GM21367 (cell line): ENCODE measurements around the gene NEAT1.

Experiments
- ATAC-seq: cut with Tn5 transposase; IDR thresholded peaks from one replicate; pipeline ENCODE4 v1.9.1; 2021; ENCODE audit not compliant: unreplicated experiment

NEAT1 gene

DNA sequence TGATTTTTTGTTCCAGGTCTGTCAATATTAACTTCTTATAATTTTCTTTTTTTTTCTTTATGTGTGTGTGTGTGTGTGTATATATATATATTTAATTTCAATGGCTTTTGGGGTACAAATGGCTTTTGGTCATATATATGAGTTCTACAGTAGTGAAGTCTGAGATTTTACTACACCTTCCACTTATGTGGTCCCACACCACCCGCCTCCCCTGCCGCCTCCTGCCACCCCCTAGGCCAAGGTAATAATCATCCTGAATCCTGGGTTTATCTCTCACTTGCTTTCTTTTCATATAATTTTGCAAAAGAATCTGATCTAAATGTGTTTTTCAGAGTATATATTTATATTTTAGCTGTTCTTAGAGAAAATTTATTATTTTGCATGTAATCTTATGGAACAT lies 11.1 kb downstream of the NEAT1 start:
- ATAC-seq: no peak

DNA sequence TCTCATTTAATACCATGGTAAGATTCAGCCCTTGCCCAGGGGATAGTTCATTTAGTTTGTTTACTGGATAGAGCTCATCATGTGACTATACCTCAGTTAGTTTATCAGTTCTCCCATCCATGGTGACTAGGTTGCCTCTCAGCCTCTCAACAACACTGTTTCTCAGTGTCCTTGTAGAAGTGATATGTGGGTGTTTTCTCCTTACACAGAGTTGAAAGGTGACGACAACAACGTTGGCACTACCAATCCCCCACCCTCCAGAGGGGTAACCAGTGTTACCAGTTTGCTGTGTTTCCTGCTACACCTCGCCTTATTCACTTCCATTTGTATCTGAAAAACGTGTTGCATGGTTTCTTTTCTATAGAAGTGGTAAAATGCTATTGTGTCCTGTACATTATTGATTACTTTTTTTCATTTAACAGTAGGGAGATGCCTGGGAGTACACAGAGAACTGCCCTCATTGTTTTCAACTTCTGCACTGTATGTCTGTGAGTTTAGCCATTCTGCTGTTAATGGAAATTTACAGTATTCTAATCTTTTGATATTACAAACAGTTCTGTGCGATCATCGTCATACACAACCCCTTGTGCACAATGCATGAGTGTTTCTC lies 11.6 kb downstream of the NEAT1 start:
- no peak for ATAC-seq

DNA sequence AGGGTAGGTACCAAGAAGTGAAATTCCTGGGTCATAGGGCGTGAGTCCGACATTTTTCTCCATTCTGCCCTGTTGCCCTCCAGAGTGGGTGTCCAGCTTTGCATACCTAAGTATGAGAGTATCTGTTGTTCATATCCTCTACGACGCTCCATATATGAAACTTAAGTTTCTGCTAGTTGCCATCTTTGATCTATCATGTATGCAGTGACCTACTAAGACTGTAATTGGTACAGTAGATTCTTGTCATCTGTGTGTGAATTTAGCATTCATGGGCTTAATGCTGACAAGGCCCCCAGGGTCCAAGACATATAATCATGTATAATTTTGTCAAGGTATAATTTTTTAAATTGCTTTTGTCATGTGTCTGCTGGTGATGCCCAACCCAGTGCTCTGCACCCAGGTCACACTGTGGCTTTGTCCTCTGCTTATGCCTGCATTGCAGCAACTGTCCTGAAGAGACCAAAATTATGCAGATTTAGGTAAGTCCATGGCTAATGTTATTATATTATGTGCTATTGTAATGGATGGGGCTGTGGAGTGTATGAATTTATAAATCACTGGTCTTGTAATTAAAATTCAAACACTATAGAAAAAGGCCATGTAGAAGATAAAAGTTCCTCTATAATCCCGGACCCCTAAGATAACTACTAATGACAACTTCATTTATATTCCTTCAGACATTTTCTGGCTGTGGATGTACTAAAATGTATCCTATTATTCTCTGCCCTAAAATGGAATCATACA lies 12.2 kb downstream of the NEAT1 start:
- no peak for ATAC-seq

DNA sequence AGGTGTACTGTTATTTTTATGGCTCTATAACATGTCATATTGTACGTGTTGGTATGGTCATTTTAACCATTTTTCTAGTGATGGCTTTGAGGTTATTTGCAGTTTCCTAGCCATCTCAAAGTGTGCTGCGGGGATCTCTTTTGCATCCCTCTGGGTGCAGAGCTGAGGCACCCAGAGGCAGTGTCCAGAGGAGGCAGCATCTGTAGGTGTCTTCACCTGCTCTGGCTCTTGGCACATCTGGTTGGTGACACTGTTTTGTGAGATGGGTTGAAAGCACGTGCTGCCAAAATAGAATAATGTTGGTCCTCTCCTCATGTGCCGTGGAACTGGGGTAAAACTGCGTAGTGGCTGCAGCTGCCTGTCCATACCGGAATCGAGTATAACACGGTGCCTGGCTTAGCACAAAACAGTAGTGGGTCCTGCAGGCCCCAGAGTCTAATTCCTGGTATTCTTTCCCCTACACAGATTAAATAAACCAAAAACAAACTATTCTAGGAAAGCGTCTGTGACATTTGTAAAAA lies 12.9 kb downstream of the NEAT1 start:
- ATAC-seq: no peak

DNA sequence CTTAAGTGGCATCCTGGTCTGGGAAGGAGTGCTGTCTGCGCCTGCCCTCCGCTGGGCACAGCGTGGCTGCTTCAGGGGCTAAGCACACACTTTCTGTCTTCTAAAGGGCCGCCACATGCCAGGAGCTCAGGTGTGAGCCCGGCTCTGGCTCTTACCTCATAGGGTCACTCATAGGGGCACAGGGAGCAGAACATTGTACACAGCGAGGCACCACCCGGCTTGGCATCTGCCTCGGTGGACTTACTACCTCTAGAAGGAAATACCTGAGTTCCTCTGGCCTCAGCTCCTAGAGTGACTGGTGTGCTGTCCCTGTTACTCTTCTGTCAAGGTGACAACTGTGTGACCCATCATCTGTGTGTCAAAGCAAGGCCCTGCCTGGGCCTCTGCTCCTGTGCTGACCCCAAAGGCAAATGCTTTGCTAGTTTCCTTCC lies 13.4 kb downstream of the NEAT1 start:
- ATAC-seq: no peak

DNA sequence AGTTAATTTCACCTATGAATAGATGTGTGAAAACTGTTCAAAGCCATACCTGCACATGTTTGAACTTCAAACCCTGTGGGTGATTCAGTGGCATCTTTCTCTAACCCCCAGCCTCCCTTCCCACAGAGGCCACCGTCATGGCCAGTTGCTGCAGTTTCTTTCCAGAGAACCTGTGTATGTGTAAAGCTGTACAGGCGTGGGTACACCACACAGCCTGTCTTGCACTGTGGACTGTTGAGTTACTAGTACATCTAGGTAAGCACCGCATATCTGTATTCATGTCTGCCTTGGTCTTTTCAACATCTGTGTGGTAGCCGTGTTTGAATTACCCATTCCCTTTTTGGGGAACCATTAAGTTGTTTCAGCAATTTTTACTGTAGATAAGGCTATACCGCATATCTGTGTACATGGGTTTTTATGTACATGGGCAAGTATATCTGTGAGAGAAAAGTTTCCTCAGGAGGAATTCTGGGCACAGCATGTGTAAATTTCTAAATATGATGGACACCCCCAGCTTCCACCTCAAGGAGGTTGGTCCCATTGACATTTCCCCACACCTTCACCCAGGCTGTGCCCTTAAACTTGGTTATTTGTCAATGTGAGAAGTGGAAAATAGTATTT lies 13.9 kb downstream of the NEAT1 start:
- ATAC-seq: no peak

DNA sequence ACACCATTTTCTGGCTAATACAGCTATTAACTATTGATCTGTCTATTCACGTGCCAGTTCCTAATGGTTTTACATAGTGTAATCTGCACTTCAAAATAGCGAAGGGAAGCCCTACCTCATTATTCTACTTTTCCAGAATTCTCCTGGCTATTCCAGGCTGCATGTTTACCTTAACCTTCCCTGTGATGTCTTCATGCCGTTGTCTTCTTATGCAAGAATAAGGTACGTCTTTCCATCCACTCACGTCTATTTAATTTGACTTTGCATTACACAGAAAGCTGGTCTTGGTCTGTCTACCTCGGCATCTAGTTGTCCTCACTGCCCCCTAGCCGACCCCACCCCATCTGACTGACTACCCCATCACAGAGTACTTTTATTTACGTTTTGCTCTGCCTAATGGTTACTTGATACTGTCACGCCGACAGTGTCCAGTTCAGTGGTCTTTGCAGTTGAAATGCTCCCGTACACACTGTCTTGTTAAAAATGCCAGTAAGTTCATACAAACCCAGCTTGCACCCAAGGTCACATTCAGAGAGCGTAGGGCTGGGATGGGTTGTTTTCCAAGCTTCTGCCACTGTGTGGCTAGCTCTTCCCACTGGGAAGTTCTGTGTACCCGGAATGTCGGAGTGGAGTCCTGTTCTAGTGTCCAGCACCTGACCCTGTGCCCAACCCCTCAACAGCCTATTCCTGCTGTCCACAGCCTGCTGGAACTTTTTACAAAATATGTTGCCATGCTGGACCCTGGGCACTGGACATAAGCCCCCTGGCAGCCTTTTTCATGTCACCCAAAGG lies 15.0 kb downstream of the NEAT1 start:
- no peak for ATAC-seq

DNA sequence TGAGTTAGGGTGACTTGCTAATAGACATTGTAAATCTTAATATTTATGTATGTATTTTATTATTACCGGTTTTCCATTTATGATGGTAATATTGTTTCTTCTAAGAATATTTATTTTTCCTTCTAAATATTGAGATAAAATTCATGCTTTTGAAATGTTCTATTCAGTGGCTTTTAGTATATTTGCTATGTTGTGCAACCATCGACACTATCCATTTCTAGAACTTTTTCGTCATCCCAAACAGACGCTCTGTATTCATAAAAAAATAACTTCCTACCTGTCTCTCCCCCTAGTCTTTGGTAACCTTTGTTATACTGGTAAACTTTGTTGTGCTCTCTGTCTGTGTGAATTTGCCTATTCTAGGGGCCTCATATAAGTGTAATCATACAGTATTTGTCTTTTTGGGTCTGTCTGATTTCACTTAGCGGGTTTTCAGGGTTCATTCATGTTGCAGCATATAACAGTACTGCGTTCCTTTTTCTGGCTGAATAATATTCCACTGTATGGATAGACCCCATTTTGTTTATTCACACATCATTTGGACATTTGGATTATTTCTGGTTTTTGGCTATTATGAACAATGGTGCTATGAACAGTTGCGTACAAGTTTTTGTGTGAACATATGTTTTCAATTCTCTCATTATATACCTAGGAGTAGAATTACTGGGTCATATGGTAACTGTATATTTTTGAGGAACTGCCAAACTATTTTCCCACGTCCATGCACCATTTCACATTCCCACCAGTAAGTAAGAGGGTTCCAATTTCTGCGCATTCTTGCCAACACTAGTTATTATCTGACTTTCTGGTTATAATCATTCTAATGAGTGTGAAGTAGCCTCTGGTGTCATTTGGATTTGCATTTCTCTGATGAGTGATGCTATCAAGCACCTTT lies 15.9 kb downstream of the NEAT1 start:
- no peak for ATAC-seq

DNA sequence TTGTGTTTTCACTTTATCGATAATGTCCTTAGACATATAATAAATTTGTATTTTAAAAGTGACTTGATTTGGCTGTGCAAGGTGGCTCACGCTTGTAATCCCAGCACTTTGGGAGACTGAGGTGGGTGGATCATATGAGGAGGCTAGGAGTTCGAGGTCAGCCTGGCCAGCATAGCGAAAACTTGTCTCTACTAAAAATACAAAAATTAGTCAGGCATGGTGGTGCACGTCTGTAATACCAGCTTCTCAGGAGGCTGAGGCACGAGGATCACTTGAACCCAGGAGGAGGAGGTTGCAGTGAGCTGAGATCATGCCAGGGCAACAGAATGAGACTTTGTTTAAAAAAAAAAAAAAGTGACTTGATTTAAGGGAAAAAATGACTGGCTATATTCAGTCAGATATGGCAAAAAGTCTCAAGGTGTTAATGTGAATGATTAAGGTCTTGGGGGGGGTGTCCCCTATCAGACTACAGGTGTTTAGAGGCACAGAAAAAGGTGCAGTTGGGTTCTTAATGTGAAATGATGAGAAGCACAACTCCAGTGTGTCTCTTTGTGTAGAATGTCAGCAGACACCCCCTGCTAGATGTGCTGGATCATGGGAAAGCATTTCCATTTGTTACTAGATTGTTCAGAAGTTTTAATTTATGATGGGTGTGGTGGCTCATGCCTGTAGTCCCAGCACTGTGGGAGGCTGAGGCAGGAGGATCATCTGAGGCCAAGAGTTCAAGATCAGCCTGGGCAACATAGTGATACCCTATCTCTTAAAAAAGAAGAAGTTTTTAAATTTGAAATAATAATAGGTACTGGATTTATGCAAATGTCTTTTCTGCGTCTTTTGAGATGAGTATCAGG lies 17.0 kb downstream of the NEAT1 start:
- ATAC-seq: no peak

DNA sequence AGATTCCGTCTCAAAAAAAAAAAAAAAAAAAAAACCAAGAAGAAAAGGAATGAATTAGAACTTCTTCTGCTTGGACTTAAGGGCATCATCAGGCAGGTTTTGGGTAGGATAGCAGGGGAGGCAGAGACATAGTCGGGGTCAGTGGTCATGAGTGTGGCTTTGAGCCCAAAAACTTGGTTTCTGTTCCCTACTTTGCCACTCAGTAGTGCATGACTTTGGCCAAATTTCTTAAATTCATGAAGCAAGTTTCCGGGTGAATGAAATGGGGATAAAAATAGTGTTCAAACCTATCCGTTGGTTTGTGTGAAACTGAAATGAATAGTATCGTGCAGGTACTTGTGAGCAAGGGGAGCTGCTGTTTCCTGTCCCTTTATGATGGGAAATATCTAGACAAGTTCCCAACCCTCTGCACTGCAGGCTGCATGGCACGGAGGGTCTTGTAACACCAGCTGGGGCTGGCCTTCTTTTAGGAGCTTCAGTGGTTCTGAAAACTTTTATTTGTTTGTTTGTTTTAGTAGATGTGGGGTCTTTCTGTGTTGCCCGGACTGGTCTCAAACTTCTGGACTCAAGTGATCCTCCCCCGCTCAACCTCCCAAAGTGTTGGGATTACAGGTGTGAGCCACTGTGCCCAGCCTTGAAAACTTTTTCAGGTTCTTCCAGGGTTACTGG lies 18.4 kb downstream of the NEAT1 start:
- peak; percentile 41 for ATAC-seq

DNA sequence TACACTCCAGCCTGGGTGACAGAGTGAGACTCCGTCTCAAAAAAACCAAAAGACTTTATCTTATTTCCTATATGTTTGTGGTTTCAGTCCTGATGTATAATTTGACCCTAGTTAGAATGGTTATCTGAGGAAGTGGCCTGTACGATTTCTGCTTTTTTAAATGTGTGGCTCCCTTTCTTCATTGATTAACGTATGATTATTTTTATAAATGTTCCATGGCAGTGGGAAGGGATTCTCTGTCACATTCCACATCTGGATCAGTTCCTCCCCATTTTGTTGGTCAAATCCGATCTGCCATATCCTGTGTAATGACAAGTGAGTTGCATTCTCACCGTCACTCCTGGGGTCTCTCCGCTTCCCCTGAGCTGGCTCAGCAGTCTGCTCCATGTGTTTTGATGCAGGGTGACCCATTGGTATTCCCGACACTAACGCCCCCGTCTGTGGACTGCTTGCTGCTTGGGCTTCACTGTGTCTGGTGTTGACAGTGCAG lies 20.3 kb downstream of the NEAT1 start:
- ATAC-seq: no peak

DNA sequence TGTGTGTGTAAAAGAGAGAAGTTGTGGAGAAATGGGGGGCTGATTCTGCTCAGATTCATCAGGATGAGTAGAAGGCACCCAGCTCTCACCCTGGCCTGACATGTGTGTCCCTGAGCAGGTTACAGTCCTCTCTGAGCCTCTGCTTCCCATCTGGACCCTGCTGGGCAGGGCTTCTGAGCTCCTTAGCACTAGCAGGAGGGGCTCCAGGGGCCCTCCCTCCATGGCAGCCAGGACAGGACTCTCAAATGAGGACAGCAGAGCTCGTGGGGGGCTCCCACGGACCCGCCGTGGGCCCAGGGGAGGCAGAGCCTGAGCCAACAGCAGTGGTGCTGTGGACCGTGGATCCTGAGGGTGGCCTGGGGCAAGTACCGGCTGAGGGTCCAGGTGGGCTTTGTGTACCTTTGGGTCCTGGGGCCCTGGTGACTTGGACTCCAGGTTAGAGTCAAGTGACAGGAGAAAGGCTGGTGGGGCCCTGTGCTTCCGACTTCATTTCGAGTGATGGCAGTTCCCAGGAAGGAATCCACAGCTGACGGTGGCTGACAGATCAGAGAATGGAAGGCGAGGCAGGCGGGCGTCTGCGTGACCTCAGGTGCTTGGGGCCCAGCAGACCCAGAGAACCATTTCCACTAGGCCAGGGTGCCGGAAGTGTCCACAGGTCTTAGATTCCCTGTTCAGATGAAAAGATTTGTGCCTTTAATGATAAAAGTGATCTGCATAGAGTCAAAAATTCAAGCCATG lies 21.9 kb downstream of the NEAT1 start:
- ATAC-seq: no peak

DNA sequence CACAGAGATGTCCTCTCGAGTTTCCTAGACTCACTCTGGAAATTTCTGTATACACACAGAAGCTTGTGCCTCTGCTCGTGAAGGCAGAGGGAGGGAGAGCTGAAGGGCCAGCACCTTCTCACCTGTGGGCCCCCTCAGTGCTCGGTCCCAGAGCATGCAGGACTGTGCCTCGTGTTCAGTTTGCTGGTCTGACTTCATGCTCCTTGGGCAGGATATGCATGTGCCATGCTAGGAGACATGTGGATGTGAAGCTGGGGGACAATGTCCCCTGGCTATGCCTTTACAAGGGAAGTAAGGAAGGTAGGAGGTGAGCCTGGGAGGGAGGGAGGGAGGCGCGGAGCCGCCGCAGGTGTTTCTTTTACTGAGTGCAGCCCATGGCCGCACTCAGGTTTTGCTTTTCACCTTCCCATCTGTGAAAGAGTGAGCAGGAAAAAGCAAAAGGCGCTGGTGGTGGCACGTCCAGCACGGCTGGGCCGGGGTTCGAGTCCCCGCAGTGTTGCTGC lies 22.6 kb downstream of the NEAT1 start:
- no peak for ATAC-seq

DNA sequence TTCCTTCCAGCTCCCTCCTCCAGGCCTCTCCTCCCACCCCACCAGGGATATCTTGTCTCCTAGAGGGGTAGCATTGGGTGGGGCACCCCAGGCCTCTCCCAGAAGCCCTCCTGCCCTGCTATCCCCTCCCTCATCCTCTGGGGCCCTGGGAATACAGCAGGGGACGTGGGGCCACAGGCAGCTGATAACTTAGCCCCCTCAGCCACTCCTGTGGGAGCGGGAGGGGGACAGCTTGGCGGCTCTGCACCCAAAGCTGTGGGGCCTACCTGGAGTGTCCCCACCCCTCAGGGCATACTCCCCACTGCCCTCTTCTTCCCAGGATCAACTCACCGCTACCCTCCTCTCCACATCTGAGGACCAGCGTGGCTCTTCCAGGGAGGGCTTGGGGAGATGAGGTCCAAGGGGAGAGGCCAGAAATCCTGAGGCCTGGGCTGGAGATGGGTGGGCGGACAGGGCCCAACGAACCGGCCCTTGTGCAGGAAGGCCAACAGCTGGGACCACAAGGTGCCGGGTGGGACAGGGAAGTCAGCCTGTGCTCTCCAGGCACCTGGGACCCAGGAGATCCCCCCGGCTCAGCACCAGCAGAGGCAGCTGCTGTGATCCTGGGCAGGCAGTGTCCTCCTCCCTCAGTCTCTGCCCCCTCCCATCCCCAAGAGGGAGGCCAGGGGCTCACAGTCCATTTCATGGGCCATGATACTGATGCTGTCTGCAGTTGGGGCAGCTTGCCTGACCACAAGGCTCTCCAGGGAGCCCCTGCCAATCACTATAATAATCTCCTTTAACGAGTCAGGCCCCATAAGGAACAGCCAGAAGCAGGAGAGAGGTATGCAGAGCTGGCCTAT lies 23.2 kb downstream of the NEAT1 start:
- ATAC-seq: no peak

DNA sequence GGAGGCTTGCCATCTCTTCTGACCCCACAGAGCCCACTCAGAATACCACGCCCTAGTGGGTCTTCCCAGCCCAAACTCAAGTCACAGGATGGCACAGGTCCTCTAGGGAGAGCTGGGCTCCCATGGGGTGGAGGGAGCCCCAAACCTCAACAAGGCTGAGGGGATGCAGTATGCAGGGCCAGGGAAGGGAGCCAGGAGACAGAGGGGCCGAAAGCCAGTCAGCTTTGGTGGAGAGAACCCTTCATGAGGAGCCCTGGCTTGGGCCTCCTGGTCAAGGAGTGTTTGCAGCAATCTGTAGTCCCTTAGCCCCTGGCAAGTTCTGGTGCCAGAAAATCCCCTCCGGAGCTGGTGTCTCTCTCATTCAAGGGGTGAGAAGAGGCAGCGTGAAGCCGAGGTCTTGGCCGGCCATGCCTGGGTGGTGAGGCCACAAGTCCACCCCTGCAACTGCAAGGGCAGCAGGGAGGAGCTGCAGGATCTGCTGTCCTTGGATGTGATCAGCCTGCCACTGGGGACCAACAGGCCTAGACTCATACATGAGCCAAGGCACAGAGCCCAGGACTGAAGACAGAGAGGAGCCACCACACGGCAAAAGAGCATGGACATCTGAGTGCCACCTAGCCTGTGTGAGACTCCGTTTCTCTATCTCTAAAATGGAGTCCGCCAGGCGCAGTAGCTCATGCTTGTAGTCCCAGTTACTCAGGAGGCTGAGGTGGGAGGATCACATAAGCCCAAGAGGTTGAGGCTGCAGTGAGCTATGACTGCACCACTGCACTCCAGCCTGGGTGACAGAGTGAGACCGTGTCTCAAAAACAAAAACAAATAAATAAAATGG lies 24.1 kb downstream of the NEAT1 start:
- no peak for ATAC-seq

DNA sequence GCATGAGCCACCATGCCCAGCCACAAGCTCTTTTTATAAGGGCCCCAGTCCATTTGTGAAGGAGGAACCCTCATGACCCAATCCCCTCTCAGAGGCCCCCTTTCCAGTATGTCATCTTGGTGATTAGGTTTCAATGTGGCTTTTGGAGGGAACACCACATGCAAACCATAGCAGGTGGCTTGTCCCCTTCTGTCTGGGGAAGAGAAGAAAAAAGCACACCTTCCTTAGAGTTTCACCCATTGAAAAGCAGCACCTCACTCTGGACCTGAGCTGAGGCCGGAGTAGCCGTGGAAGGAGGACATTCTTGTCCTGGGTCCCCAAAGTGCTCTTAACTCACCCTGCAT lies 25.4 kb downstream of the NEAT1 start:
- no peak for ATAC-seq
